HG03159 (cell line): Measurements from ENCODE around the gene SYNM.

Experiments
- ATAC-seq: cut with Tn5 transposase; IDR thresholded peaks from one replicate; pipeline ENCODE4 v1.9.1; 2021; ENCODE audit warnings: mild to moderate bottlenecking, moderate library complexity; ENCODE audit not compliant: unreplicated experiment

The SYNM gene

DNA sequence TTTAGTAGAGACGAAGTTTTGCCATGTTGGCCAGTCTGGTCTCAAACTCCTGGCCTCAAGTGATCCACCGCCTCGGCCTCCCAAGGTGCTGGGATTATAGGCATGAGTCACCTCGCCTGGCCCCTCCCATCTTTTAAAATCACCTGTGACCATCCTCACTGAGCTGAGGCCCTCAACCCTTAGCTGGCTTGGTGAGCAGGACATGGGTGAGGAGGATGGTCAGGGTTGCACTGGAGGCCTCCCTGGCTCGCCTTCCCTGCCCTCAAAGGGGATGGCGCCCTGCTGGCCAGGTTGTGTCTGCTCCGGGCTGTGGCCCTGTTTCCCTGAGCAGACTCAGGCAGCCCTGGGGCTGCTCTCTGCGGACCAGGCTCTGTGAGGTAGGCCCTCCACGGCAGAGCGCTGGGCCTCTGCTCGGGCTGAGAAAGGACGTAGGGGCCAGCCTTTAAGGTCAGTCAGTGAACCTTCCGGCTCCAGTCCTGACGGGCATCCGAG lies 33.7 kb downstream of the SYNM start:
- ATAC-seq = no peak

DNA sequence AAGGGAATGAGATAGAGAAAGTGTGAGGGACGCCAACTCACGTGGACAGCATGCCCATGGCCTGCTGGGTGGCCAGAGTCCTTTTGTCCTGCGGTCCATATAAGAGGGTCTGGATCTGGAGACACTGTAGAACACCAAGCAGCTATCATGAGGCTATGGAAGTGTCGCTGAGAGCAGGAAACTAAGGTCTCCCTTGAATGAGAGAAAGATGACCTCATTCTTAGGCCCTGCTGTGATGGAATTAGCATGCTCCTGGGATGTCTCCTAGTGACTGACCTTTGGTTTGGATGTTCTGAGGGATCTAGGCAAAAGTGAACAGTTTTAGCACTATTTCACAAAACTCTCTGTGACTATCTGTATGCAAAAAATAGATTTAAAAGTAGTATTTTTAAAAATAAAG lies 34.4 kb downstream of the SYNM start:
- ATAC-seq = no peak

GRCh38 chr15:99140590-99140989 lies 35.7 kb downstream of the SYNM start:
- no peak for ATAC-seq

DNA sequence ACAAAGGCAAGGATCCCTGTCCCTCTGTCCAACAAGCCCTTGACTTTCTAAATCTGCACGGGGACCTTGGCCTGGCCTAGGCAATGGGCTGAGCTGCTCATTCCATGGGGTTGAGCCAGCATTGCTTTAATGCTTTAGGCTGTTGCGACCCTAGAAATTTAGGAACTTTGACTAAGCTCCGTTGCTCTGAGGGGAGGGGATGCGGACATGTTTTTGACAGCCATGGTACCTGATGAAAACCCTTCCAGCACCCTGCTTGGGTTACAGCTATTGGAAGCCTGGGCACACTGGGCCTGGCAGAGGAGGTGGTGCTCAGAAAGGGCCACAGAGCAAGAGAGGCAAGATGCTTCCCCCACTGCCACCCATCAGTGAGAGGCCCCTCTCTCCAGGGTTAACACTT lies 37.1 kb downstream of the SYNM start:
- no peak for ATAC-seq

DNA sequence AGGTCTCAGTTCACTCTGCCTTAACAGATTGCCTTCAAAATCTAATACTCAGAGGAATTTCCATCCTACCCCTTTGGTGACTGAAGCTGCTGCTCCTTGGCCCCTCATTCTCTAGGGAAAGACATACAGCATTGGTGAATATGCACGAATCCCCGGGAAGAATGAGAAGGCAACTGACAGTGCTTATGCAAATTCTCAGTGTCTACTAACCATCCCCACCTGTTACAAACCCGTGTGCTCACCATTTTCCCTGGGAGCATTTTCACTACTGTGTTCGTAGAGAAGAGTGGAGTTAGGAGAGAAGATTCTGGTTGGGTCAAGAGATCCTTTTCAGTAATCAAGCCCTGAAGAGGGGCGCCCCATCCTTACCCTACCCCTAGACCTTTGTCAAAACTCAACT lies 37.7 kb downstream of the SYNM start:
- ATAC-seq = no peak

DNA sequence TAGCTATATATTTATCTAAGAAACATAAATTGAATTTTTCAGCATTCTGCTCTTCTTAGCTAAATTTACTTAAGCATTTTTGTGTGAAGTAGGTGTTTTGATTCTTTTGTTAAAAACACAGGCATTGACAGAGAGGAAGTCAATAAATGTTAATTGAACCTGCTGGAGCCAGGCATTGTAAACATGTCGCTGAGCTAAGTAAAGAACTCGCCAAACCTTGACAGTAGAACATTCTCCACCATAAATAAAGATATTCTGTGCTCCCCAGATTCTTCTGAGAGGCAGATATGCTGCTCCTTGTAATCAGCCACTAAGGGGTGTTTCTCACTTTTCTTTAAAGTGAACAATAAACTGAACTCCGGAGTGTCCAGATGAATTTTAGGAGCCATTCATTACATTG lies 38.4 kb downstream of the SYNM start:
- ATAC-seq = no peak

DNA sequence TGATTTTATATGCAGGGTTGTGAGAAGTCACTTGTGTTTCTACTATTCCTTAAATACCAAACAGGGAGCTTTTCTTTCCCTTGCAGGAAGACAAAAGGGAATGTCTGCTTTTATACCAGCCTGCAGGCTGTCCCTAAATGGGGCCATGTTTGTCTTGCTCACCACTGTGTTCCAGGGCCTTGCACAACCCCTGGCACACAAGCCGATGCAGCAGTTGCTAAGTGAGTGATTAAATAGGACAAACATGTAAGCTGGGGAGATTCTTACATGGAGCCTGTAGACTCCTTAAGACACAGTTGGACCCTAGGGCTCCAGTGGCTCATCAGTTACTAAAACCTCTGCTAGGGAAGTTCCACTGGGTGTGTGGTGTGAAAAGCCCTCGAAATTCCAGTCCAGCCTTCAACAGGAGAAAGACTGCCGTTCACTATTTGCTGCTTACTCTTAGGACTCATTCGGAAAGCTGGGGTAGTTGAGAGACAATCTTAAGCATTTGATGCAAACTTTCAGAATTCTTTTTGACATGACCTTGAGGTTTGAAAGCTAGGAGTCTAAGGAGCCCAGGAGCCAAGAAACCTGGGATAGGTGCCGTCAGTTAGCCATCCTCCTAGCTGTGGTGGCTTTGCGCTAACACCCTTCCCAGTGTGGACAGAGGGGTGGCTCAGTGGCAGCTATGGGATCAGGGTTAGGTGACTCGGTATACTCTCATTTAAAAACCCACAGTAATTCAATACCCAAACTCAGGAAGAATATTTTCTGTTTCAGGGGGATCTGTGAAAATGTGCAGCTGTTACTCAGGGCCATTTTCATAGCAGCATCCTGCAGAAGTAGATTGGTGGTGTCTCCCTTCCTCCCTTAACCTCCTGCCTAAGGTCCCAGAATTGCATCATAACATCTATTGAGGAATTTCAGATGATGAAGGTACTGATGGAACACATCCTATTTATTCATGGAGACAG lies 39.1 kb downstream of the SYNM start:
- no peak for ATAC-seq

DNA sequence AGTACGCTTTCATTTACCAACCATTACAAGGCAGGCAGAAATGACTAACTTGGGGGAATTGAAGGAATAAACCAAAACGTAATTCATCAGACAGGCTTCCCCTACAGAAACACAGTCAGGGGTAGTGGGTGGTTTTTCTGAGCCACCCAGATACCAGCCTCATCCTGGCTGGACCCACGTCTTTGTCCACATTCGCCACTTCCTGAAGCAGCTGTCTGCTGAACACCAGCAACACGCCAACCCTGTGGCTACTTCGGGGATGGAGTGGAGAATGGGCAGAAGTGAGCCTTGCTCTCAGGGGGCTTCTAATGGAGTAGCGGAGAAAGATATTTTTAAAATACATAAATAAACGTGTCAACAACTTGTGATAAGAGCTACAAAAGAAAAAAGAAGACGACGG lies 40.1 kb downstream of the SYNM start:
- ATAC-seq = no peak

DNA sequence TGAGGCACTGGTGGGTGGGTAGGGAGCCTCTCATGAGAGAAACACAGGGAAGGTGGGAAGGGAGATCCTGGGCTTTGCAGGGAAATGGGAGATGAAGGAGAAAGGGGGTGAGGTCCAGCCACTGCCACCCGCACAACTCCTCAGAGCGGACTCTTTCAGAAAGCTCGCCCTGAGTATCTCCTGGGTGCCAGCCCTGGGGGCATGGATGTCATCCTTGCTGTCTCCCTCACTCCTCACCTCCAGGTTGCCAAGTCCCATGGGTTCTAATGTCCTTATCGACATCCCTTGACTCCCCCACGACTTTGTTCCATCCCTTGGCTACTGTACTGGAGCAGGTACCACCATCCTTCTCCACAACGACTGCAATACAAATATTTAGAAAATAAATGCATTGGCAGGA lies 40.9 kb downstream of the SYNM start:
- ATAC-seq = no peak

- no peak for ATAC-seq
Observed at GRCh38 chr15:99146661-99147060, 41.8 kb downstream of the SYNM start.

- ATAC-seq = no peak
Observed at GRCh38 chr15:99148851-99149276, 44.0 kb downstream of the SYNM start.

DNA sequence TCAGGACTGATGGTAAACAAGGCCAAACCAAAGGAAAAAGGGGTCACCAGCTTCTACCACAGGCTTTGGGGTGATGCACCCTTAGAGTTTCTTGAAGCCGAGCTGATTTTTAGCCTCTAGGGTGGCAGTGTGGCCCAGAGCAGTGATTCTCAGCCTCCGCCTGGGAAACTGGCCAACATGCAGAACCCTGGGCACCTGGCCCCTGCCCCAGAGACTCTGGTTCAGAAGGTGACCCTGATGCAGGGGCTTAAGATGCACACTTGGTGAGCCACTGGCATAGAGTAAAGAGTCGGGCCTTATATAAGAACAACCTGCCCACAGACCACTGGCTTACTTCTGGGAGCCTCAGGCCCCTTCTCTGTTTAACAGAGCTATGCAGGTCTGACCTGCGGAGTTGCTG lies 44.5 kb downstream of the SYNM start:
- ATAC-seq = no peak

DNA sequence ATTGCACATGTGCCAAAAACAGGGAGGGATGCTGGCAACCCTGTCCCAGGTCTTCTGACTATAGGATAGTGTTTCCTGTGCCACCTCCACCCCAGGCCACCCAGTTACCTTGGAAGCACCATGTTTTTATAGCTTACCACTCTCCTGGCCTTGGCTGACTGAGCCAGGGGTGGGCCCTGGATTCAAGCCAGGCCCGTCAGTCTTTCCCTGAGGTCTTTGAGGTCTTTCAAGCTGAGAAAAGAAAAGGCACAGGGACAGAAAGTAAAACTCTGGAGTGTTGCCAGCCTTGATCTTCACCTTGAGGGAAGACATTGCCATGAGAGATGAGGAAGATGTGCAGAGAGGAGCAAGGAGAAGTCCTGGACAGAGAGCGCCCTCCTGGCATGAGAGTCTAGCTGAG lies 46.3 kb downstream of the SYNM start:
- ATAC-seq = no peak

GRCh38 chr15:99153026-99153535 lies 48.2 kb downstream of the SYNM start:
- ATAC-seq = no peak

DNA sequence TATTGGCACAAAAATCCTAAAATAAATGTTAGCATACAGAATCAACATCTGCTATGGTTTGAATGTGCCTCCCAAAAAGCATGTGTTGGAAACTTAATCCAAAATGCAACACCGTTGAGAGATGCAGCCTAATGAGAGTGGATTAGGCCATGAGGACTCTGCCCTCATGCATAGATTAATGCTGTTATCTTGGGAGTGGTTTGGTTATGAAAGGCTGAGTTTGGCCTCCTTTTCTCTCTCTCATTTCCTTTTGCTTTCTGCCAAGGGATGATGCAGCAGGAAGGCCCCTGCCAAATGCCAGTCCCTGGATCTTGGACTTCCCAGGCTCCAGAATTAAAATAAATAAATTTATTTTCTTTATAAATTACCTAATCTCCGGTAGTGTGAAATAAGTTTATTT lies 49.4 kb downstream of the SYNM start:
- no peak for ATAC-seq

- ATAC-seq = no peak
Observed at GRCh38 chr15:99155961-99156443, 51.1 kb downstream of the SYNM start.

DNA sequence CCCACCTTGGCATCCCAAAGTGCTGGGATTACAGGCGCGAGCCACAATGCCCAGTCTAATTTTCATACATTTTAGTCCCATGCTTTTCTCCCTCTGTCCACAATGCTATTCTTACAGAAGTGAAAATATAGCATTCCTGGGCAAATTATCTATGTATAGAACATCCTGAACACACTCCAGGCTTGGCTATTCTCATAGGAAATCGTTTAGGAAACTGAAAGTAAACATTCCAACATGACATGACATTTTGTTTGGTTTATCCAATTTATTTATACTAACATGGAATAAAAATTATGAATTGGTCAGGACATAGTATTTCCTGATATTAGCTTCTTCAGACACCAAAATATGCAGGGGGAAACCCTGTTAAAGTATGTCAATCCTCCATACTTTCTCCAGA lies 52.6 kb downstream of the SYNM start:
- no peak for ATAC-seq

- ATAC-seq = no peak
Observed at GRCh38 chr15:99158626-99159412, 53.9 kb downstream of the SYNM start.

GRCh38 chr15:99163271-99164062 lies 58.6 kb downstream of the SYNM start:
- ATAC-seq = no peak

DNA sequence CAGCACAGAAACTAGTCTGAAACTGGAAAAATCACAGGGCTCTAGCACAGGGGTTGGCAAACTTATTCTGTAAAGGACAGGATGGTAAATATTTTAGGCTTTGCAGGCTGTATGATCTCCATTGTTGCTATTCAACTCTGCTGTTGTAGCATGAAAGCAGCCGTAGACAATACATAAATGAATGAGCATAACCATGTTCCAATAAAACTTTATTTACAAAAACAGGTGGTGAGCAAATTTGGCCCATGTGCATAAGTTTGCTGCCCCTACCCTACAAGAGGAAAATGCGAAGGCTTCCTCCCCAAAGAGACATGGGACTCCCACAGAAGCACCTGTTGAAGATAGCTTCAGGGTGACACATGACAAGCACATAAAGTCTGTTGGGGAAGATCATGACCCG lies 59.2 kb downstream of the SYNM start:
- ATAC-seq = no peak
